ENCODE data around the gene ASAP2.

ASAP2 gene

DNA sequence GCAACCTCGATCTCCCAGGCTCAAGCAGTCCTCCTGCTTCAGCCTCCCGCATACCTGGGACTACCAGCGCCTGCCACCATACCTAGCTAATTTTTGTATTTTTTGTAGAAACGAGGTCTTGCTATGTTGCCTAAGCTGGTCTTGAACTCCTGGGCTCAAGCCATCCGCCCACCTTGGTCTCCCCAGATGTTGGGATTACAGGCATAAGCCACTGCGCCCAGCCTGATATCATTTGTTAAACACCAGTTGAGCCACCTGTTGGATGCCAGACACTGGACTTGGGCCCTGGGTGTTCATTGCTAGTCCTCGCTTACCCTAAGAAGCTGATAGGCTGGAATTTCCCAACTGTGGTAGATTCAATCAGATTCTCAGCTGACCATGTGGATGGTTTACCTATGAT is 136.9 kb downstream of the ASAP2 start:
- H3K23ac ChIP-seq (ENCODE audit: low read length), result no peak overlapping the region
- H3K36me3 ChIP-seq (ENCODE audit: control insufficient read depth, insufficient read depth, low read length), result no peaks in the 10 kb centered on the region

DNA sequence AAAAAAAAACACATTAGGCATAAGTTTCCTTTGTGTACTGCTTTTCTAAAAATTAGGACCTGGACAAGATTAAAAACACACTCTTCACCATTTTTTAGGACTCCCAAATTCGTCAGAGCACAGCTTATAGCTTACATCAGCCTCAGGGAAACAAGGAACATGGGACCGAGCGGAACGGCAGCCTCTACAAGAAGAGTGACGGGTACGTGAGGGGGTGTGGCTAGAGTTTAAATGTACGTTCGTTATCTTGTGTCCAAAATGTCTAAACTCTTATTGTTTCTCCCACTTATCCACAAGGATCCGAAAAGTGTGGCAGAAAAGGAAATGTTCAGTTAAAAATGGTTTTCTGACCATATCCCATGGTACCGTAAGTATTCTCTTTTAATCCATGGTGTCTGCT is 137.8 kb downstream of the ASAP2 start:
- Histone ChIP-seq H2BK120ac (ENCODE audit: low read depth, low read length) (no peak overlapping the region), H3K79me2 (ENCODE audit: control insufficient read depth, insufficient read depth, low read length) (no peaks in the 10 kb centered on the region), H2BK5ac (ENCODE audit: low read length) (no peak overlapping the region), H3K27ac (ENCODE audit: low read depth, low read length) (no peak overlapping the region), H3K36me3 (ENCODE audit: control insufficient read depth, insufficient read depth, low read length) (no peaks in the 10 kb centered on the region), H3K4ac (ENCODE audit: low read depth, low read length) (no peak overlapping the region), H3K79me1 (ENCODE audit: low read length) (no peaks in the 10 kb centered on the region), H2AK5ac (ENCODE audit: low read length) (no peak overlapping the region), H3K23ac (ENCODE audit: low read length) (no peak overlapping the region), H3K9ac (ENCODE audit: low read length) (no peak overlapping the region), H2BK15ac (replicated peaks; ENCODE audit: low read depth) (no peak overlapping the region), H3K27me3 (ENCODE audit: insufficient read depth, low read length, poor library complexity) (no peaks in the 10 kb centered on the region), H3K4me2 (ENCODE audit: low read length) (no peak overlapping the region), H3K4me1 (ENCODE audit: control insufficient read depth, low read depth, low read length) (no peaks in the 10 kb centered on the region), H3K56ac (ENCODE audit: low read length) (no peak overlapping the region), H4K5ac (ENCODE audit: low read length) (no peak overlapping the region), H3K18ac (ENCODE audit: low read length) (no peak overlapping the region), H3K4me3 (ENCODE audit: low read length) (no peak overlapping the region), H4K8ac (ENCODE audit: low read depth, low read length) (no peak overlapping the region)
- WGBS (ENCODE audit: extremely low coverage, insufficient coverage, low lambda C conversion rate), result no CpG with 5 or more reads among the region's 10 CpGs
- no peak for DNase-seq

More for the DNA sequence above, 136.9 kb downstream of the ASAP2 start:
- Histone ChIP-seq H2BK5ac (ENCODE audit: low read length) (no peak overlapping the region), H3K27ac (ENCODE audit: low read depth, low read length) (no peak overlapping the region), H3K79me1 (ENCODE audit: low read length) (no peaks in the 10 kb centered on the region), H4K8ac (ENCODE audit: low read depth, low read length) (no peak overlapping the region), H3K79me2 (ENCODE audit: control insufficient read depth, insufficient read depth, low read length) (no peaks in the 10 kb centered on the region), H3K4ac (ENCODE audit: low read depth, low read length) (no peak overlapping the region), H3K4me3 (ENCODE audit: low read length) (no peak overlapping the region), H2BK120ac (ENCODE audit: low read depth, low read length) (no peak overlapping the region), H4K5ac (ENCODE audit: low read length) (no peak overlapping the region), H3K27me3 (ENCODE audit: insufficient read depth, low read length, poor library complexity) (no peaks in the 10 kb centered on the region), H3K18ac (ENCODE audit: low read length) (no peak overlapping the region), H2BK15ac (replicated peaks; ENCODE audit: low read depth) (no peak overlapping the region), H3K56ac (ENCODE audit: low read length) (no peak overlapping the region), H2AK5ac (ENCODE audit: low read length) (no peak overlapping the region), H3K9ac (ENCODE audit: low read length) (no peak overlapping the region), H3K4me2 (ENCODE audit: low read length) (no peak overlapping the region), H3K4me1 (ENCODE audit: control insufficient read depth, low read depth, low read length) (no peaks in the 10 kb centered on the region)
- WGBS (ENCODE audit: extremely low coverage, insufficient coverage, low lambda C conversion rate), result no CpG with 5 or more reads among the region's 7 CpGs
- no peak for DNase-seq

DNA sequence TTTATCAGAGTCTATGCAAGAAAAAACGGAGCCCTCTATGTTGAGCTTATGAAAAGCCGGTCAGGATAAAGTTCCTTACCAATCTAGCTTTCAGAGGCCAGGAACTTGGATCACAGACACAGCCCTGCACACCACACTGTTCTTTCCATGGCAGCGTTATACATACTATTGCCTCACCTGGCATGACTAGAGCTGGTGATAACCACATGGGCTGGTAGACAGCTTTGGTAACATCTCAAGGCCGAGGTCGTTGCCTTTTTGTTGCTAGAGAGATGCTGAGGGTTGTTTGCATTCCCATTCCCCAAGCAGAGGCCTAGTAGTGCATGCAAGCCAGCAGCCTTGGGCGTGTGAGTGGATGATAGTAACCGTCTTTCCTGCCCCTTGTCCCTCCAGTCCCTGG is 138.7 kb downstream of the ASAP2 start:
- H3K9ac ChIP-seq (ENCODE audit: low read length), result no peak overlapping the region
- no peaks in the 10 kb centered on the region for H3K79me1 ChIP-seq (ENCODE audit: low read length)
- H2AK5ac ChIP-seq (ENCODE audit: low read length), result no peak overlapping the region
- H4K8ac ChIP-seq (ENCODE audit: low read depth, low read length), result no peak overlapping the region
- no peaks in the 10 kb centered on the region for H3K36me3 ChIP-seq (ENCODE audit: control insufficient read depth, insufficient read depth, low read length)
- no peak overlapping the region for H3K4me2 ChIP-seq (ENCODE audit: low read length)
- DNase-seq, result no peak
- no peak overlapping the region for H3K27ac ChIP-seq (ENCODE audit: low read depth, low read length)
- no peak overlapping the region for H2BK120ac ChIP-seq (ENCODE audit: low read depth, low read length)
- WGBS (ENCODE audit: extremely low coverage, insufficient coverage, low lambda C conversion rate), result no CpG with 5 or more reads among the region's 7 CpGs
- H3K4me3 ChIP-seq (ENCODE audit: low read length), result no peak overlapping the region
- H4K5ac ChIP-seq (ENCODE audit: low read length), result no peak overlapping the region
- no peaks in the 10 kb centered on the region for H3K79me2 ChIP-seq (ENCODE audit: control insufficient read depth, insufficient read depth, low read length)
- no peak overlapping the region for H2BK5ac ChIP-seq (ENCODE audit: low read length)
- no peak overlapping the region for H3K4ac ChIP-seq (ENCODE audit: low read depth, low read length)
- no peak overlapping the region for H2BK15ac ChIP-seq (replicated peaks; ENCODE audit: low read depth)
- H3K4me1 ChIP-seq (ENCODE audit: control insufficient read depth, low read depth, low read length), result no peaks in the 10 kb centered on the region
- no peak overlapping the region for H3K18ac ChIP-seq (ENCODE audit: low read length)
- H3K56ac ChIP-seq (ENCODE audit: low read length), result no peak overlapping the region
- H3K27me3 ChIP-seq (ENCODE audit: insufficient read depth, low read length, poor library complexity), result no peaks in the 10 kb centered on the region
- no peak overlapping the region for H3K23ac ChIP-seq (ENCODE audit: low read length)

DNA sequence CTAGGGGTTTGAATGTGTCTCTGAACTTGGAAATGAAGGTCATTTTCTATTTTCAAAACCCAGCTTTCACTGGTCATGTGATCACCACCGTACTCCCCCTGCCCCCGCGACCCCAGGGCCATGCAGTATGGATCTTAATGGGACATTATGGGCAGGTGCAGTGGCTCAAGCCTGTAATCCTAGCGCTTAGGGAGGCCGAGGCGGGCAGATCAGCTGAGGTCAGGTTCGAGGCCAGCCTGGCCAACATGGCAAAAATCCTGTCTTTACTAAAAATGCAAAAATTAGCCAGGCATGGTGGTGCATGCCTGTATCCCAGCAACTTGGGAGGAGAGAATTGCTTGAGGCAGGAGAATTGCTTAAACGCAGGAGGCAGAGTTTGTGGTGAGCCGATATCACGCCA is 139.4 kb downstream of the ASAP2 start:
- Histone ChIP-seq H3K18ac (ENCODE audit: low read length) (no peak overlapping the region), H2BK120ac (ENCODE audit: low read depth, low read length) (no peak overlapping the region), H4K8ac (ENCODE audit: low read depth, low read length) (no peak overlapping the region), H3K23ac (ENCODE audit: low read length) (no peak overlapping the region), H3K79me1 (ENCODE audit: low read length) (no peaks in the 10 kb centered on the region), H2BK5ac (ENCODE audit: low read length) (no peak overlapping the region), H3K4me1 (ENCODE audit: control insufficient read depth, low read depth, low read length) (no peaks in the 10 kb centered on the region), H3K27me3 (ENCODE audit: insufficient read depth, low read length, poor library complexity) (no peaks in the 10 kb centered on the region), H3K4ac (ENCODE audit: low read depth, low read length) (no peak overlapping the region), H3K27ac (ENCODE audit: low read depth, low read length) (no peak overlapping the region), H3K4me2 (ENCODE audit: low read length) (no peak overlapping the region), H3K79me2 (ENCODE audit: control insufficient read depth, insufficient read depth, low read length) (no peaks in the 10 kb centered on the region), H3K36me3 (ENCODE audit: control insufficient read depth, insufficient read depth, low read length) (no peaks in the 10 kb centered on the region), H2BK15ac (replicated peaks; ENCODE audit: low read depth) (no peak overlapping the region), H3K9ac (ENCODE audit: low read length) (no peak overlapping the region), H4K5ac (ENCODE audit: low read length) (no peak overlapping the region), H2AK5ac (ENCODE audit: low read length) (no peak overlapping the region), H3K56ac (ENCODE audit: low read length) (no peak overlapping the region), H3K4me3 (ENCODE audit: low read length) (no peak overlapping the region)
- WGBS (ENCODE audit: extremely low coverage, insufficient coverage, low lambda C conversion rate), result no CpG with 5 or more reads among the region's 10 CpGs
- no peak for DNase-seq

DNA sequence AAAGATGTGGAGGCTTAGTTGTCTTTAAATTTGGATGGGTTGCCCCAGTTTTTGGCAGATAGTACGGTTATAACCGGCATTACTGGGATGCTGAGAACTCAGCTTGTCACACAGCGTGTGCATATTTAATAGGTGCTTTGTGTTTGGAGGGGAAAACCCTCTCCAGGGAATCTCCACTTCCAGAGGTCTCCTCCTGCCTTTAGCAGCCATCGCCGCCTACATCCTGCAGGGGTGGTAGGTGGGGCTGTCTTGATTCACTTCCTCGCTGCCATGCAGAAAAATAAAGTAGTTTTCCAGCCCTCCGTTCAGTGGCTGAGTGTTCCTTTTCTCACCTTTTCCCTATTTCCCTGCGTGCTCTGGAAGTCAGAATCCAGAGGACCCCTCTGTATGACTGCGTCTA is 140.3 kb downstream of the ASAP2 start:
- H3K4me1 ChIP-seq (ENCODE audit: control insufficient read depth, low read depth, low read length), result no peaks in the 10 kb centered on the region
- no peak for DNase-seq
- H2BK120ac ChIP-seq (ENCODE audit: low read depth, low read length), result no peak overlapping the region
- no peak overlapping the region for H3K23ac ChIP-seq (ENCODE audit: low read length)
- no peak overlapping the region for H2BK5ac ChIP-seq (ENCODE audit: low read length)
- H4K5ac ChIP-seq (ENCODE audit: low read length), result no peak overlapping the region
- no peak overlapping the region for H3K18ac ChIP-seq (ENCODE audit: low read length)
- no peak overlapping the region for H3K27ac ChIP-seq (ENCODE audit: low read depth, low read length)
- H2BK15ac ChIP-seq (replicated peaks; ENCODE audit: low read depth), result no peak overlapping the region
- WGBS (ENCODE audit: extremely low coverage, insufficient coverage, low lambda C conversion rate), result no CpG with 5 or more reads among the region's 9 CpGs
- H3K27me3 ChIP-seq (ENCODE audit: insufficient read depth, low read length, poor library complexity), result no peaks in the 10 kb centered on the region
- no peak overlapping the region for H3K9ac ChIP-seq (ENCODE audit: low read length)
- no peak overlapping the region for H3K56ac ChIP-seq (ENCODE audit: low read length)
- H3K4me2 ChIP-seq (ENCODE audit: low read length), result no peak overlapping the region
- H3K36me3 ChIP-seq (ENCODE audit: control insufficient read depth, insufficient read depth, low read length), result no peaks in the 10 kb centered on the region
- no peak overlapping the region for H3K4ac ChIP-seq (ENCODE audit: low read depth, low read length)
- H3K79me2 ChIP-seq (ENCODE audit: control insufficient read depth, insufficient read depth, low read length), result no peaks in the 10 kb centered on the region
- H3K79me1 ChIP-seq (ENCODE audit: low read length), result no peaks in the 10 kb centered on the region
- H3K4me3 ChIP-seq (ENCODE audit: low read length), result no peak overlapping the region
- H2AK5ac ChIP-seq (ENCODE audit: low read length), result no peak overlapping the region
- H4K8ac ChIP-seq (ENCODE audit: low read depth, low read length), result no peak overlapping the region

DNA sequence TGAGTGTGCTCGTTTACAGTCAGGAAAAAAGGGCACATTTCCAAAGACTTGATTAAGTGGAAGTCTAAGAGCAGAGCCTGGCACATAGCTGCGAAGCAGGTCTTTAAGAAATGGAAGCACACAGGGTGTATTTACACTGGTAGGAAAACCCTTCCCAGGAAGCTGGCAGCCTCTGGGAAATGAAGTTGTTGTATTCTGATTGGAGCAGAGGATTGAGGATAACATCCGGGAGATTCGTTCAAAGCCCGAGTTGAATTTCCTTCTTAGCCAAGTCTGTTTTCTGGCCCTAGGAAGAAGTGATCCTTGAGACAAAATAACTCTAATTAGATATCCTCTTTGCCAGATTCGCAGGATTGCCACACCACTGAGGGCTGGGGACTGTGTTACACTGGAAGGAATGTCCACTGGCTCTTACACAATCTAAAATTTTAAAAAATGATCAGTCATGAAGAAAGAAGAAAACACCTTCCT is 140.8 kb downstream of the ASAP2 start:
- Histone ChIP-seq H3K4me3 (ENCODE audit: low read length) (no peak overlapping the region), H3K4me1 (ENCODE audit: control insufficient read depth, low read depth, low read length) (no peaks in the 10 kb centered on the region), H3K23ac (ENCODE audit: low read length) (no peak overlapping the region), H4K8ac (ENCODE audit: low read depth, low read length) (no peak overlapping the region), H4K5ac (ENCODE audit: low read length) (no peak overlapping the region), H3K79me1 (ENCODE audit: low read length) (no peaks in the 10 kb centered on the region), H2AK5ac (ENCODE audit: low read length) (no peak overlapping the region), H3K27ac (ENCODE audit: low read depth, low read length) (no peak overlapping the region), H3K18ac (ENCODE audit: low read length) (no peak overlapping the region), H3K9ac (ENCODE audit: low read length) (no peak overlapping the region), H2BK120ac (ENCODE audit: low read depth, low read length) (no peak overlapping the region), H3K56ac (ENCODE audit: low read length) (no peak overlapping the region), H3K4ac (ENCODE audit: low read depth, low read length) (no peak overlapping the region), H3K4me2 (ENCODE audit: low read length) (no peak overlapping the region), H2BK15ac (replicated peaks; ENCODE audit: low read depth) (no peak overlapping the region), H3K79me2 (ENCODE audit: control insufficient read depth, insufficient read depth, low read length) (no peaks in the 10 kb centered on the region), H2BK5ac (ENCODE audit: low read length) (no peak overlapping the region), H3K27me3 (ENCODE audit: insufficient read depth, low read length, poor library complexity) (no peaks in the 10 kb centered on the region), H3K36me3 (ENCODE audit: control insufficient read depth, insufficient read depth, low read length) (no peaks in the 10 kb centered on the region)
- no CpG with 5 or more reads among the region's 6 CpGs for WGBS (ENCODE audit: extremely low coverage, insufficient coverage, low lambda C conversion rate)
- DNase-seq, result no peak

All from mesendoderm (in vitro differentiated cells).